Liver (tissue), 2 donors: ENCODE measurements around the gene TOLLIP.

ENCODE experiments used
- JUND ChIP-seq, 2 donors: IDR thresholded peaks; 2 replicates each; pipeline ENCODE4 v1.6.1; 2016; ENCODE audit warnings: antibody characterized with exemption in 2 of 2
- TAF1 ChIP-seq: conservative IDR thresholded peaks from 2 replicates; pipeline ENCODE4 v1.6.1; 2016; ENCODE audit warnings: antibody characterized with exemption, mild to moderate bottlenecking
- donor health status: healthy.

- TF ChIP-seq JUND (IDR thresholded peaks at IDR 0.05) (no peak), TAF1 (no peak)
These were observed 56.3 kb downstream of the TOLLIP start for GRCh38 chr11:1253103-1253485.
